ENCODE measurements around the gene PMEPA1.

DNA sequence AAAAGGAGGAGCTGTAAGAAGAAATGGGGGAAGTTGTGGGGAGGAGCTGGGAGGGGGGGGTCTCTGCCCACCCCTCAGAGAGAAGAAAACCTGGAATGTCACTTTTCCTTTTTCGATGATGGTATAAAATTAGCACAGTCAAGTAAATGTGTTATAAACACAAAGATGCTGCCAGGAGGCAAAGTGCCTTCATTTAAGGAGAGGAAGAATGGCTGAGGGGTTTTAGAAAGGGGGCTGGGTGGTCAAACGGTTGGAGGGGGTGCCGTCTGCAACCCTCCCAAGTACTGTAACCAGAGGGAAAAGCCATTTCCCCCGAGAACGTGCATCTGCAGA is 25.0 kb downstream of the PMEPA1 start:
- TF ChIP-seq, protein P1, sequence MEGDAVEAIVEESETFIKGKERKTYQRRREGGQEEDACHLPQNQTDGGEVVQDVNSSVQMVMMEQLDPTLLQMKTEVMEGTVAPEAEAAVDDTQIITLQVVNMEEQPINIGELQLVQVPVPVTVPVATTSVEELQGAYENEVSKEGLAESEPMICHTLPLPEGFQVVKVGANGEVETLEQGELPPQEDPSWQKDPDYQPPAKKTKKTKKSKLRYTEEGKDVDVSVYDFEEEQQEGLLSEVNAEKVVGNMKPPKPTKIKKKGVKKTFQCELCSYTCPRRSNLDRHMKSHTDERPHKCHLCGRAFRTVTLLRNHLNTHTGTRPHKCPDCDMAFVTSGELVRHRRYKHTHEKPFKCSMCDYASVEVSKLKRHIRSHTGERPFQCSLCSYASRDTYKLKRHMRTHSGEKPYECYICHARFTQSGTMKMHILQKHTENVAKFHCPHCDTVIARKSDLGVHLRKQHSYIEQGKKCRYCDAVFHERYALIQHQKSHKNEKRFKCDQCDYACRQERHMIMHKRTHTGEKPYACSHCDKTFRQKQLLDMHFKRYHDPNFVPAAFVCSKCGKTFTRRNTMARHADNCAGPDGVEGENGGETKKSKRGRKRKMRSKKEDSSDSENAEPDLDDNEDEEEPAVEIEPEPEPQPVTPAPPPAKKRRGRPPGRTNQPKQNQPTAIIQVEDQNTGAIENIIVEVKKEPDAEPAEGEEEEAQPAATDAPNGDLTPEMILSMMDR (IDR thresholded peaks at IDR 0.05) = no peak
- TF ChIP-seq POLR2A (IDR thresholded peaks at IDR 0.05) = no peak
- TF ChIP-seq POLR2AphosphoS5 (IDR thresholded peaks at IDR 0.05) = no peak
- TF ChIP-seq EP300 (IDR thresholded peaks at IDR 0.05) = no peak
